GM18951 (cell line): ENCODE data around the gene ZNF232.
"Not testable (repeated sequence)": the region's sequence is repeated elsewhere in the genome, so short reads cannot be mapped to it uniquely, and the experiment has no call there.

Source experiments
- POLR2A ChIP-seq: IDR thresholded peaks from 4 replicates; pipeline ENCODE4 v1.6.1; 2011; ENCODE audit warnings: mild to moderate bottlenecking; ENCODE audit not compliant: insufficient read length, insufficient read depth; ENCODE audit errors: extremely low read depth
- in situ Hi-C: fragments of 300-500 bp; cut with MboI; formaldehyde crosslinking; loops from one replicate; pipeline ENCODE4 v1.12.0; 2022; ENCODE audit warnings: low sequenced_read_pairs, mixed read lengths, inconsistent platforms; ENCODE audit not compliant: unreplicated experiment

Gene ZNF232

DNA sequence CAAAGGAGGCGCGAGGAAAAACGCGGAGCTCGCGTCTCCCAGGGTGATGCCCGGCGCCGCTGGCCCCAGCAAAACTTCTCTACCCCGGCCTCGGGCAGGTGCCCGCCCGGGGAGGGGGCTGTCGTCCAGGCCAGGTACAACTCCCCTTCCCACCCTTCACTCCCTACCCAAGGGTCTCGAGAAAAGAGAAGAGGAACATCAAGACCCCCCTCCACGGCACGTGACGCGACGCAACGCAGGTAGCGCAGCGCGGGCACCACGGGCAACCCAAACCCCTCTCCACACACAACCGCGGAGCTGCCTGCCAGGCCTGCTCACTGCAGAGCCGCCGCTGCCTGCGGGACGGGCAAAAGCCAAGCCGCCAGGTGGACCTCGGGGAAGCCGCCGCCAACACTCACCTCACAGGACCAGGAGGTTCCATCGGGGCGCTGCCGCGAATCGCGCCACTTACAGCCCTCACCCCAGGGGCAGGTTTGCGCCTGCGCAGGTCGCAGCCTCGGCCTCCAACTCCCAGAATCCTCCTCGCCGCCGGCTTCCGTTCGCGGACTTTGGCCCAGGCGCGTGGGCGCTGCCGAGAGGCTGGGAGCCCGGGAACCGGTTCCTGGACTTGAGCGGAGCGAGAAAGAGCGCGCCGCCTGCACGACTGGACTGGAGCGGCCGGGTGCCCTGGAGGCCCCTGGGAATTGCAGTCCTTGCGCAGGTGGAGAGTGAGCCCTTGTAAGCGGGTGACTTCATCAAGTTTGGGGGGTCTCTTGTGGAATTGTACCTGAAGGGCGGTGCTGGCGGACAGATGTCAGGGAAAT is at the start of gene ZNF232:
Gene ZNF232 (minus strand): TSS at position 477 of the 803 bp plus-strand sequence. CDS start 56 bp downstream, at position 421.
- TF ChIP-seq POLR2A: peak; percentile 85
- in situ Hi-C loops: no loop called here

DNA sequence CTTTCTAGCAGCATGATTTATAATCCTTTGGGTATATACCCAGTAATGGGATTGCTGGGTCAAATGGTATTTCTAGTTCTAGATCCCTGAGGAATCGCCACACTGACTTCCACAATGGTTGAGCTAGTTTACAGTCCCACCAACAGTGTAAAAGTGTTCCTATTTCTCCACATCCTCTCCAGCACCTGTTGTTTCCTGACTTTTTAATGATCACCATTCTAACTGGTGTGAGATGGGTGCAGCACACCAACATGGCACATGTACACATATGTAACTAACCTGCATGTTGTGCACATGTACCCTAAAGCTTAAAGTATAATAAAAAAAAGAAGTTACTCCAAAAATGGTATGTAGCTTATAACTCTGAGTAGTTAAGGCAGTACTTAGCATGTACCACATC is 49.0 kb upstream of the ZNF232 start:
- in situ Hi-C loops: not testable (repeated sequence)

DNA sequence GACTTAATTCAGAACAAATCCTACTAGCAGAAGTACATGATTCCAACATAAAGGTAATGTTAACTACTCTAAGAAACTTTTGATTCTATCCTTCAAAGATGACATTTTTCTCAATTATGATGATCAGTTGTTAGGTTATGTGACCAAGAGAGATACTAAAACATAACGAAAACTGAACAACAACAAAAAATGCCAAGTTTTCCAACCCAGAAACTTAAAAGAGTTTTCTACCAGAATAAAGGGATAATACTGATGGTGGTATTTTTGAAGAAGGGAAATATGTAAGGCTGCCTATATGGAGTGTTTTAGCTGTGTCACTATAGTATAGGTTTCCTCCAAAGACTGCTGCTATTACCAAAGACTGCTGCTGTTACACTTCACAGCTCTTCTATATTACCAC is 34.4 kb upstream of the ZNF232 start:
- in situ Hi-C loops: not testable (repeated sequence)

DNA sequence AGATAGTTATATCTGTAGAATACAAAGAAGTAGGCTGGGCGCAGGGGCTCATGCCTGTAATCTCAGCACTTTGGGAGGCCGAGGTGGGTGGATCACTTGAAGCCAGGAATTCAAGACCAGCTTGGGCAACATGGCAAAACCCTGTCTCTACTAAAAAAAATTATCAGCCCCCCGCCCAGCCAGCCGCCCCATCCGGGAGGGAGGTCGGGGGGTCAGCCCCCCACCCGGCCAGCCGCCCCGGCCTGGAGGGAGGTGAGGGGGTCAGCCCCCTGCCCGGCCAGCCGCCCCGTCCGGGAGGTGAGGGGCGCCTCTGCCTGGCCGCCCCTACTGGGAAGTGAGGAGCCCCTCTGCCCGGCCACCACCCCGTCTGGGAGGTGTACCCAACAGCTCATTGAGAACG is 31.2 kb upstream of the ZNF232 start:
- in situ Hi-C loops: not testable (repeated sequence)

DNA sequence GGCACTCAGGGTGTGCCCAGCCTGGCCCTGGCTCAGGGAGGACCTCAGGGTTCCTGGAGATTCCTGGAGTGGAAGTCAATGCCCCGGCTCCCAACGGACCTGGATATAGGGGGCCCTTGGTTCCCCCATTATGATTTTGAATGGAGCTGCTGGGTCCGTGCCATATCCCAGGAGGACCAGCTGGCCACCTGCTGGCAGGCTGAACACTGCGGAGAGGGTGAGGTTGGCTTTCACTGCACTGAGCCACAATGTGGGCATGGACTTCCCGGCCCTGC is 27.7 kb upstream of the ZNF232 start:
- in situ Hi-C loops: no loop called here
- TF ChIP-seq POLR2A: no peak

DNA sequence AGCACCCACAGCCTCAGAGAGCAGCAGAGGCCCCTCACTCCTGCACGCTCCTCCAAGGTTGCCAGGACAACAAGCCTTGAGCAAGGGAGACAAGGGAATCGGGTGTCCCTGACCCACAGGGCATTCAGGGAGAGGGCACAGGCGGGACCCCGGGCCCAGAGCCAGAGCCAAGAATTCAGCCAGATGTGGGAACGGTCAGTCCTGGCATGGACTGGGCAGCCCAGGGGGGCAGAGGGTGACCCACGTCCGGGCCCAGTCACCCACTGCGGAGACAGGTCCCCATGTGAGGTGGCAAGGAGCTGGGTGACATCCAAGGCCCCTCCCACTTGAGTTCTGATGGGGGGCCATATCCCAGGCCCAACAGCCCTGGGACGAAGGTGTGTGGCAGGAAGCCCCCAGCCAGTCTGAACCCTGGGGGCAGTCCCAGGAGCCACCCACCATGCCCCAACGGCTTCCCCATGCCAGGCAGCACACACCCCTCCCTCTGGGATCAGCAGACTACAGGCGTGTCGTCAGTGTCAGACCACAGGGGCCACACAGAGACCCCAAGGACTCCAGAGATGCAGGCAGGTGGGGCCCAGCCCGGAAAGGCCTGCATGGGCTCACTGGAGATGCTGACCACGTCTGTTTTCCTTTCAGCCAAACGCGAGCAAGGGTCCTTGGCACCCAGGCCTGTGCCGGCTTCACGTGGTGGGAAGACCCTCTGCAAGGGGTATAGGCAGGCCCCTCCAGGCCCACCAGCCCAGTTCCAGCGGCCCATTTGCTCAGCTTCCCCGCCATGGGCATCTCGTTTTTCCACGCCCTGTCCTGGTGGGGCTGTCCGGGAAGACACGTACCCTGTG is 27.2 kb upstream of the ZNF232 start:
- in situ Hi-C loops: no loop called here
- TF ChIP-seq POLR2A: no peak

DNA sequence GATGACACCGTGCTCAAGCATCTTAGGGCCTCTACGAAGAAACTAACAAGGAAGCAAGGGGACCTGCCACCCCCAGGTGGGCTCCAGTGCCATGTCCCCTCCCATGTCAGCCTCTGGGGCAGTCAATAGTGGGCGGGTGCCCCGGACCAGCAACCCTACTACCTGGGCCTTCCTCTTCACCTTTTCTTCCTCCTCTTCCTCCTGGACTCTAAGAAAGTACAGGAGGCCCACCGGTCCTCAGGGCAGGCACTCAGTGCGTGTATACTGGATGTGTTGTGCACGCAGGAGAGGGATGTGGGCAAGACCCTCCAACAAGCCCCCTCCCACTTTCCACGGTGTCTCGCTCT is 26.5 kb upstream of the ZNF232 start:
- in situ Hi-C loops: not testable (repeated sequence)

DNA sequence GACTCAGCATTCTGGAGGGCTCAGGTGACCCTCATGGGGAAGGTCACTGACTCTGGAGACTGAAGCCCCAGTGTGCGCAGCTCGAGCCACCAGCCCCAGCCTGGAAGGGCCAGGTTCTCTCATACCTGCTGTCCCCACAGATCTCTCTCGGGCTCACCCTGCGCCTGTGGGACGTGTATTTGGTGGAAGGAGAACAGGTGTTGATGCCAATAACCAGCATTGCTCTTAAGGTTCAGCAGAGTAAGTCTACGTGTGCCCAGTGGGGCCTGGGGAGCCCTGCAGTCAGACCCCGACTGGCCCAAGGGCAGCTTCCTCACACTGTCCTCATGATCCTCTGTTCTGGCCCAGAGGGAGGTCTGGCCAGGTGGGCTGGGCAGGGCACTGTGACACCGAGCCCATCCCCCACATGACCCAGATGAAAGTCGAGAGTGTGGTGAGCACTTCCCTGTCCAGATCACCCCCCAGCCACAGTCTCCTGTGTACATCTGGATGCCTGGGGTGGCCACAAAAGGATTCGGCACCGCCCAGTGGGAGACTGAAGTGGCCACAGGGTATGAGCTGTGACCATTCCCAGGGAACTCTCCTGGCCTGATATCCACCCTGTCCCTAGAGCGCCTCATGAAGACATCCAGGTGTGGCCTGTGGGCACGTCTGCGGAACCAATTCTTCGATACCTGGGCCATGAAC is 26.0 kb upstream of the ZNF232 start:
- in situ Hi-C loops: not testable (repeated sequence)

DNA sequence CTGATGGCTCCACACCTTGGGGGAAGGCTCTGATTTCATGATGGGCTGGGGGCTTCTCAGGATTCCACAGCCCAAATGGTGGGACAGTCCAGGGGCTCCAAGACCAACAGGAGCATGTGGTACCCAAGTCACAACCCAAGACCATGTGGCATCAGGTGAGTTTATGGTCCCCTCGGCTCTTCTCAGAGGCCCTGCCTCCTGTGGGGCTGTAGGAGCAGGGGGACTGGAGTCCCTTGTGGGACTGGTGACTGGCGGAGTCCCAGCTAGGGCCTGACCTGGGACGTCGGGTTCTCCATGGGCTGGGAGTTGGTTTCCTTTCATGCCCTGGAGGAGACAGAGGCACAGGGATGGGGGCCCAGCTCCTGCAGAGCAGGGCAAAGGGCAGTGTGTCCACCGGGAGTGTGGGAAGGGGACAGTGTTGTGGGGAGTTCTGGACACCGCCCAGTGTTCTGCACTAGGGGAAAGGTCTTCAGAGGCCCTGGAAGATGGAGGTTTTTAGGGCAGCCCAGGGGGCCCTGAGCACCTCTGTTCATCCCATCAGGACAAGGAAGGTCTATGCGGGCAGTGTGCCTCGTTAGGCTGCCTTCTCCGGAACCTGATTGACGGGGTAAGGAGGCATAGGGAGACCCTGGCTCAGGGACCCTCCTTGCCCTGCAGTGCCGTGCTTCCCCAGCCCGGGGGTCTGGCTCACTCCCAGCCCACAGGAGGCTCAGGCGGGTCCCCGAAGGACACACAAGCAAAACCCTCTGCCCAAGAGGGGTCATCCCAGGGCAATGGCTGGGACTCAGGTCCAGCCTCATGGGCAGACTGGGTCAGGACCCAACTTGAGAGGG is 25.1 kb upstream of the ZNF232 start:
- in situ Hi-C loops: not testable (repeated sequence)

DNA sequence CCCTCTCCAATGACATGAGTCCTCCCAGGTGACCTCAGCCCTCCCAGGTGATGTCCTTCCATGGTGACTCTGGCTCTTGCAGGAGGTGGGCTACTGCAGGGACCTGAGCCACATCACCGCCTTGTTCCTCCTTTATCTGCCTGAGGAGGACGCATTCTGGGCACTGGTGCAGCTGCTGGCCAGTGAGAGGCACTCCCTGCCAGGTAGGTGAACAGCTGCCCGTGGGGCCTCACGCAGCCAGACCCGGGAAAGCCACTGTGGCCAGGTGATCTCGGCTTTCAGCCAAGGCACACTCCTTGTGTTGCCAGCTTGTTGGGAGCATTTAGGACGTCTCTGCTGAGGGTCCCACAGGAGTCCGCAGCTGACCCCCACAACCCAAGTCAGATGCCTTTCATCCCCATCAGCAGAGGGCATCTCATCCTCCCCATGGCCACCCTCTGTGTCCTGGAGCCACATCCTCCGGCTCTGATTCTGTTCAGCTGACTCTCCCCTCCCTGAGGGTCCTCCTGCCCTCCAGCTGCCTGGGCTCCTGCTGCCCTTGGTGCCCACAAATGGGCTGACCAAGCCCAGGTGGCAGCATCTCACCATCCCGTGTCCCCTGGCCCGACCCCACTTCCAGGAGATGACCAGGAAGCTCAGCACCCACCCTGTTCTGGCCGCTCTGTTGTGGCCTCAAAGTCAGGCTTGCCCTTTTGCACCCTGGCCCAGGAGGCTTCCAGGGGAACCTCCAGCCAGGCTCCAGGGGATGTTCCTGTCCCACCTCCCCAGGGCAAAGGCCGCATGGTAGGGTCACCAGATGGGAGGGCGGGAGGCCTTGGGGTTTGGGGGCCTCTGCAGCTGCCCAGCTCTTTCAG is 24.3 kb upstream of the ZNF232 start:
- in situ Hi-C loops: no loop called here
- no peak for TF ChIP-seq POLR2A

DNA sequence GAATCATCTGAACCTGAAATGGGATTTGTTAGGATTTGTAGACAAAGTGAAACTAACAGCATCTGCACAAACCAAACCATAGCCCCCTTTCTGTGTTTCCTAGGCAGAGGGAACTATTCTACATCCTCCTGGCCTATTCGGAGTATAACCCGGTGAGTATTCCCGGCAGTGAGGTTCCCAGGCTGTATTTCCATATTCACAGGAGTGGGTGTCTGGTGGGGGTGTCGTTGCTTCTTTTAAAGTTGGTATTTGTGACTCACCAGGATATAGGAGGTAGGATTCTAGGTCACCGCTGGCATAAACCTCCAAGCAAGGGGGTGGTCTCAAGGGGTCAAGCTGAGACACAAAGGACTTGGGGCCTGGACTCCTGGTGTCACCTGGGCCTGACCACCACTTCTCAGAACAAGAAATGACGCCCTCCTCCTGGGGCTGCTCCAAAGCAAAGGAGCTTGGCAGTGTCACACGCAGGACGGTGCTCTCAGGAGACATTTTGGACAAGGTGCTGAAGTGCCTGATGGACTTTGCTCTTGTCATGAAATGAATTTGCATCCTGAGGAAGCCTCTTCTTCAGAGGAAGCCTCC is 23.5 kb upstream of the ZNF232 start:
- in situ Hi-C loops: not testable (repeated sequence)

DNA sequence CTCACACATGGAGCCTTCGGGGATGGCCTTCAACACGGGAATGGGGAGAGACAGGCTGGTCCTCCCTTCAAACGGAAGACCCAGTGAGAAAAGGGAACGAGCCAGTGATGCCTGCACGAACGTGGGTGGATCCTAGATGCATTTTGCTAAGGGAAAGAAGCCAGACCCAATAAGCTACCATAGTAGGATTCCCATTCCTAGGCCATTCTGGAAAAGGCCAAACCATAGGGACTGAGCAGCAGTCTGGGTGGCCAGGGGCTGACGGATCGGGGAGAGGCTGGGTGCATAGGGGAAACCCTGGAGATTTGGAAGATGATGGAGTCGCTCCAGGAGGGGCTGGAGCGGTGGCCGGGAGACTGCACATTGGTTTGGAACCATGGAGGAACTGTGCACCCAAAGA is 22.9 kb upstream of the ZNF232 start:
- in situ Hi-C loops: not testable (repeated sequence)

DNA sequence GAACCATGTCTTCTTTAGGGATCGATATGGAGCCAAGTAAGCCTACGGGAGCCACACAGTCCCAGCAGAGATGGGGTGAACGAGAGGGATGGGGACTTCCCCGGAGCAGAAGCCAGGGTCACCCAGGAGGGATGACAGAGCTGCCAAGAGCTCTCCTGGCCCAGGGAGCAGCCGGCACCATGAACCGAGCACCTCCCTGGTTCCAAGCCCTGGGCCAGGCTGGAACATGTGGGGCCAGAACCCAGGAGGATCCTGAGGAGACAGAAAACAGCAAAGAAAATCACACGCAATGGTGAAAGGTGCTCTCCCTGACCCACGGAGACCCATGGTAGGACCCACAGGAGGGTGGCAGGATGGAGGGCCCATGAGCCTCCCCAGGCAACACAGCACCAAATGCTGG is 22.3 kb upstream of the ZNF232 start:
- in situ Hi-C loops: not testable (repeated sequence)
